MM.1S (cell line): ENCODE results near the gene MACROD2.

Source experiments
- DNase-seq: peaks from one replicate; pipeline ENCODE4 v3.0.0-alpha.2; 2015
- H2AFZ ChIP-seq: fragments of 300-600 bp; sonication (generic); 2 replicates; pipeline ENCODE4 v1.6.0; 2016; ENCODE audit warnings: antibody characterized with exemption, low read length
- H3F3A ChIP-seq: fragments of 300-600 bp; sonication (generic); 2 replicates; pipeline ENCODE4 v1.6.1; 2016; ENCODE audit warnings: mild to moderate bottlenecking, antibody characterized with exemption, low read length, moderate library complexity, mixed read lengths; ENCODE audit not compliant: insufficient read depth
- H3K27ac ChIP-seq: fragments of 300-600 bp; sonication (generic); 2 replicates; pipeline ENCODE4 v1.5.1; 2016; ENCODE audit warnings: mild to moderate bottlenecking, low read length
- H3K27me3 ChIP-seq: fragments of 300-600 bp; sonication (generic); replicated peaks from 2 replicates; pipeline ENCODE4 v1.6.0; 2016; ENCODE audit warnings: low read length; ENCODE audit not compliant: insufficient read depth
- H3K36me3 ChIP-seq: fragments of 300-600 bp; sonication (generic); replicated peaks from 2 replicates; pipeline ENCODE4 v1.6.1; 2016; ENCODE audit warnings: mild to moderate bottlenecking, low read length, mixed read lengths; ENCODE audit not compliant: insufficient read depth
- H3K4me1 ChIP-seq: fragments of 300-600 bp; sonication (generic); 2 replicates; pipeline ENCODE4 v1.6.1; 2016; ENCODE audit warnings: low read length, mixed read lengths
- H3K4me2 ChIP-seq: fragments of 300-600 bp; sonication (generic); 2 replicates; pipeline ENCODE4 v1.6.0; 2016; ENCODE audit warnings: low read depth, low read length
- H3K4me3 ChIP-seq: fragments of 300-600 bp; sonication (generic); 2 replicates; pipeline ENCODE4 v1.5.1; 2016; ENCODE audit warnings: low read length, mixed read lengths
- H3K79me2 ChIP-seq: fragments of 300-600 bp; sonication (generic); 2 replicates; pipeline ENCODE4 v1.6.1; 2016; ENCODE audit warnings: mixed run types, low read length, mixed read lengths
- H3K9ac ChIP-seq: fragments of 300-600 bp; sonication (generic); 2 replicates; pipeline ENCODE4 v1.6.1; 2016; ENCODE audit warnings: low read length, mixed read lengths
- H3K9me2 ChIP-seq: fragments of 300-600 bp; sonication (generic); replicated peaks from 2 replicates; pipeline ENCODE4 v1.6.1; 2016; ENCODE audit warnings: mild to moderate bottlenecking, low read length, mixed read lengths; ENCODE audit not compliant: insufficient read depth
- H3K9me3 ChIP-seq: fragments of 300-600 bp; sonication (generic); replicated peaks from 2 replicates; pipeline ENCODE4 v1.6.1; 2016; ENCODE audit warnings: mild to moderate bottlenecking, low read length, mixed read lengths; ENCODE audit not compliant: insufficient read depth
- H4K20me1 ChIP-seq: fragments of 300-600 bp; sonication (generic); 2 replicates; pipeline ENCODE4 v1.6.1; 2016; ENCODE audit warnings: mild to moderate bottlenecking, low read length, moderate library complexity, mixed read lengths; ENCODE audit not compliant: insufficient read depth
- CTCF ChIP-seq: fragments of 300-600 bp; sonication (generic); IDR thresholded peaks from 2 replicates; pipeline ENCODE4 v1.5.1; 2016; ENCODE audit warnings: antibody characterized with exemption, low read length, mixed read lengths
- EZH2 ChIP-seq: fragments of 300-600 bp; sonication (generic); optimal IDR thresholded peaks from 2 replicates; pipeline ENCODE3; 2017; ENCODE audit warnings: low read depth, mild to moderate bottlenecking, antibody characterized with exemption, low read length, mixed read lengths
- EZH2phosphoT487 ChIP-seq: fragments of 300-600 bp; sonication (generic); IDR thresholded peaks from 2 replicates; pipeline ENCODE4 v1.6.1; 2018; ENCODE audit warnings: antibody characterized with exemption, low read length

Gene MACROD2

GRCh38 chr20:14707865-14708596 lies 712.7 kb downstream of the MACROD2 start:
- H3K9me2 ChIP-seq: no peaks in the 10 kb centered on the region
- H3K36me3 ChIP-seq: no peaks in the 10 kb centered on the region
- TF ChIP-seq EZH2 (no peak), CTCF (no peak), EZH2phosphoT487 (no peak)
- H3K4me1 ChIP-seq: no peaks in the 10 kb centered on the region
- no peak overlapping the region for H3K9ac ChIP-seq
- H3K4me2 ChIP-seq: no peak overlapping the region
- DNase-seq: no peak
- H3K27ac ChIP-seq: no peak overlapping the region
- H3K9me3 ChIP-seq: no peaks in the 10 kb centered on the region
- no peak overlapping the region for H2AFZ ChIP-seq
- no peaks in the 10 kb centered on the region for H3F3A ChIP-seq
- H3K79me2 ChIP-seq: no peaks in the 10 kb centered on the region
- no peaks in the 10 kb centered on the region for H4K20me1 ChIP-seq
- H3K27me3 ChIP-seq: no peaks in the 10 kb centered on the region
- no peak overlapping the region for H3K4me3 ChIP-seq

DNA sequence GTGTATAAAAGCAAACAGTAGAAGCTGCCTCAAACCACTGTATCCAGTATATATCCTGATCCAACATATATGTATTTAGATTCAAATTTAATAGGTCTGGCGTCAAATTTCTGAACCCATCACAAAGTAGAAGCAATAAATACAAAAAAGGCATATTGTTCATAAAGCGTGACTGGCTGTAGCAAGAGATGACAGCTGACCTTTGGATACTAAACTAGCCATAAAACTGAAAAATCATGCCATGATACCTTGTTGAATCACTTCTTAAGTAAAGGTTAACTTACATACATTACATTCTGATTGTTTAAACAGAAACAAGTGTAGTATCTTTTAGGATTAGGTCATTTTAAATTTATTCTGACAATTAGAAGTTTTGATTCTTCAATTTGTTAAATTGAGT lies 714.1 kb downstream of the MACROD2 start:
- H3K79me2 ChIP-seq: no peaks in the 10 kb centered on the region
- TF ChIP-seq EZH2: no peak
- TF ChIP-seq EZH2phosphoT487: no peak
- no peak for TF ChIP-seq CTCF
- no peak for DNase-seq
- H2AFZ ChIP-seq: no peak overlapping the region
- no peaks in the 10 kb centered on the region for H3K9me2 ChIP-seq
- H3K9ac ChIP-seq: no peak overlapping the region
- no peaks in the 10 kb centered on the region for H3K36me3 ChIP-seq
- no peak overlapping the region for H3K4me3 ChIP-seq
- no peaks in the 10 kb centered on the region for H3F3A ChIP-seq
- H4K20me1 ChIP-seq: no peaks in the 10 kb centered on the region
- no peaks in the 10 kb centered on the region for H3K9me3 ChIP-seq
- no peak overlapping the region for H3K4me2 ChIP-seq
- H3K27me3 ChIP-seq: no peaks in the 10 kb centered on the region
- H3K27ac ChIP-seq: no peak overlapping the region
- no peaks in the 10 kb centered on the region for H3K4me1 ChIP-seq

DNA sequence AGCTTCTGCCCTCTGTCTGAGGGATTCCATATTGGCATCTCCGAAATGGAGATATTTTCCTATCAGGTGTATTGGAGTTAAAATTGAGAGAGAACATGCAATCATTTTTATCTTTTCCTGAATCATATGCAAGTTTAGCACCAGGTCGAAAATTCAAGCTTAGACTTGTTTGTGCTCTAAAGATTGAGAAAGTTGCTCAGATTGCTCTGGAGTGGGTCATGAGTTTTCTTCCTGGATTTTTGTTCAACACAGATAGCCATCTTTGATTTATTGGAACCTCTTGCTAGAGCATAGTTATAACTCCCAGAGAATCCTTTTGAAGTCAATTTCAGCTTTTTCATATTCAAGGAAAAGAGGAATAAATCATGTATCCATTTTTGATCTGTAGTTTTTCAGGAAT lies 715.6 kb downstream of the MACROD2 start:
- Histone ChIP-seq H3K9ac (no peak overlapping the region), H3K4me1 (no peaks in the 10 kb centered on the region), H3K4me2 (no peak overlapping the region), H3K36me3 (no peaks in the 10 kb centered on the region), H3K27me3 (no peaks in the 10 kb centered on the region), H3K79me2 (no peaks in the 10 kb centered on the region), H3K27ac (no peak overlapping the region), H3K9me3 (no peaks in the 10 kb centered on the region), H2AFZ (no peak overlapping the region), H4K20me1 (no peaks in the 10 kb centered on the region), H3K9me2 (no peaks in the 10 kb centered on the region), H3K4me3 (no peak overlapping the region), H3F3A (no peaks in the 10 kb centered on the region)
- TF ChIP-seq CTCF (no peak), EZH2phosphoT487 (no peak), EZH2 (no peak)
- DNase-seq: no peak
